Measurements from ENCODE around the gene JAZF1. TPM values are rescaled to one million over a fixed set of nuclear protein-coding genes. Genes with fewer than 3 reads are reported as not detected.

Gene JAZF1
- total and polyA plus RNA-seq, 10 of the 15 experiments (the other 5 are each of a cell fraction or from before 2014, with no cell fraction given) = 0.04 to 0.82 (median 0.15) TPM; not detected in 3

- TF ChIP-seq CUX1 (IDR thresholded peaks at IDR 0.05; ENCODE audit: insufficient replicate concordance, low read depth, low read length) (no peak), ZBTB33 (IDR thresholded peaks at IDR 0.05) (no peak), SREBF2 (IDR thresholded peaks at IDR 0.05; ENCODE audit: low read length) (no peak), IRF5 (IDR thresholded peaks at IDR 0.05; ENCODE audit: borderline replicate concordance) (no peak), GATAD2B (conservative IDR thresholded peaks at IDR 0.05; ENCODE audit: low read depth) (no peak), ZNF622 (IDR thresholded peaks at IDR 0.05) (no peak), USF1 (IDR thresholded peaks at IDR 0.05; ENCODE audit: borderline replicate concordance, extremely low read length, insufficient read depth, low read depth, low read length) (no peak), ZZZ3 (IDR thresholded peaks at IDR 0.05; ENCODE audit: control insufficient read depth, insufficient read length, low read depth) (no peak), STAT1 (conservative IDR thresholded peaks at IDR 0.05) (no peak), JUNB (IDR thresholded peaks at IDR 0.05) (no peak), RUNX3 (IDR thresholded peaks at IDR 0.05; ENCODE audit: low read length) (no peak)
Measured at GRCh38 chr7:27866828-27867672, 313.5 kb downstream of the JAZF1 start (continued).
